ENCODE data around the gene IGLON5.

The IGLON5 gene

DNA sequence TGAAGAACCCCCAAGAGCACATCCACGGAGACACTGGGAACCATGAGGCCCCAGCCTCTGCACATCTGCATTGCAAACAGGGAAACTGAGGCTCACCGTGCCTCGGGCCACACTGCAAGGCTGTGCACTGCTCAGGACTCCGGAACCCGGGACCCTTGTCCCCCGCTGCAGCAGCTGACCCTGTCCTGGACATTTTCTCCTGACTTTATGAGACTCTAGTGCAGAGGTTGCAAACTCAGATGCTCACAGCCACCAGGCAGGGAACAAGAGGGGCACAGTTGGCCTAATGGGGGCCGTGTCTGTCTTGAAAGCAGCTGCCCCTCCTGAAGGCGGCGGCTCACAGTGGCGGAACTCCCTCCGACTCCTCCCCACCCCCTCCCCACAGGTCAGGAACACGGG is 16.5 kb upstream of the IGLON5 start:
- DNase-seq (ENCODE audit: low read depth) = no peak
- no peak overlapping the region for H3K4me3 ChIP-seq (ENCODE audit: low read depth, low read length)
- TF ChIP-seq, protein P1, sequence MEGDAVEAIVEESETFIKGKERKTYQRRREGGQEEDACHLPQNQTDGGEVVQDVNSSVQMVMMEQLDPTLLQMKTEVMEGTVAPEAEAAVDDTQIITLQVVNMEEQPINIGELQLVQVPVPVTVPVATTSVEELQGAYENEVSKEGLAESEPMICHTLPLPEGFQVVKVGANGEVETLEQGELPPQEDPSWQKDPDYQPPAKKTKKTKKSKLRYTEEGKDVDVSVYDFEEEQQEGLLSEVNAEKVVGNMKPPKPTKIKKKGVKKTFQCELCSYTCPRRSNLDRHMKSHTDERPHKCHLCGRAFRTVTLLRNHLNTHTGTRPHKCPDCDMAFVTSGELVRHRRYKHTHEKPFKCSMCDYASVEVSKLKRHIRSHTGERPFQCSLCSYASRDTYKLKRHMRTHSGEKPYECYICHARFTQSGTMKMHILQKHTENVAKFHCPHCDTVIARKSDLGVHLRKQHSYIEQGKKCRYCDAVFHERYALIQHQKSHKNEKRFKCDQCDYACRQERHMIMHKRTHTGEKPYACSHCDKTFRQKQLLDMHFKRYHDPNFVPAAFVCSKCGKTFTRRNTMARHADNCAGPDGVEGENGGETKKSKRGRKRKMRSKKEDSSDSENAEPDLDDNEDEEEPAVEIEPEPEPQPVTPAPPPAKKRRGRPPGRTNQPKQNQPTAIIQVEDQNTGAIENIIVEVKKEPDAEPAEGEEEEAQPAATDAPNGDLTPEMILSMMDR (IDR thresholded peaks at IDR 0.05; ENCODE audit: insufficient read depth, low read depth, low read length, missing control alignments) = no peak

- TF ChIP-seq, protein P1 (IDR thresholded peaks at IDR 0.05; ENCODE audit: insufficient read depth, low read depth, low read length, missing control alignments) = no peak
- no peak for DNase-seq (ENCODE audit: low read depth)
- H3K4me3 ChIP-seq (ENCODE audit: low read depth, low read length) = no peak overlapping the region
These were observed 15.9 kb upstream of the IGLON5 start for GRCh38 chr19:51295382-51296126.

DNA sequence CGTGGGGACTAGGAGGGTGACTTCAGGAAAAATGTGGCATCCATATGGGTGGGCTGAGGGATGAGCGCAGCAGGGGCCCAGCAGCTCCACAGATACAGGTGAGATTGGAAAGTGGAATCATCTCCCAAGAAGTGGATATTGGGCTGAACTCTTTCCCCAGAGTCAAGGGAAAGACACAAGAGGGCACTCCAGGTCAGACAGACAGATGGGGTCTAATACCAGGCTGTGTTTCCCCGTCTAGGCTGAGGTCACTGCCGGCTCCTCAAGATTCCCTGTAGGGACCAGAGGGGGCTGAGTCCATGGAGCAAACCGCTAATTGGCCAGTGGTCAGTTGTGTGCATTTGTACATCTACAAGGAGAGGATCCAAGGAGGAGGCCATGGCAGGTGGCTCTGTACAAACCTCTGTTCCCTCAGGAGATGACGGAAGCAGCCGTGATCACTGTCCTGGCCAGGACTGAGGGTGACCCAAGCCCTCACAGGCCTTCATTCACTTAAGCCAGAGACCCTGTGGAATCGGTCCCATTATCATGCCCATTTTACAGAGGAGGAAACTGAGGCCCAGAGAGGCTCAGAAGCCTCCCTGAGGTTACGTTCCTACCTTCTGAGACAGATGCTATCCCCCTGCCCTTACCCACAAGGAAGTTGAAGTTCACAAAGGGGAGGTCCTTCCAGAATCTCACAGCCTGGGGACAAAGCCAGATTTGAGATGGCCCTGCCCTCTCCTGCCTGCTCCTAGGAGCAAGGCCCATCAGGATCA is 14.9 kb upstream of the IGLON5 start:
- no peak for DNase-seq (ENCODE audit: low read depth)
- H3K4me3 ChIP-seq (ENCODE audit: low read depth, low read length) = no peak overlapping the region
- TF ChIP-seq, protein P1 (IDR thresholded peaks at IDR 0.05; ENCODE audit: insufficient read depth, low read depth, low read length, missing control alignments) = peak; percentile 17

DNA sequence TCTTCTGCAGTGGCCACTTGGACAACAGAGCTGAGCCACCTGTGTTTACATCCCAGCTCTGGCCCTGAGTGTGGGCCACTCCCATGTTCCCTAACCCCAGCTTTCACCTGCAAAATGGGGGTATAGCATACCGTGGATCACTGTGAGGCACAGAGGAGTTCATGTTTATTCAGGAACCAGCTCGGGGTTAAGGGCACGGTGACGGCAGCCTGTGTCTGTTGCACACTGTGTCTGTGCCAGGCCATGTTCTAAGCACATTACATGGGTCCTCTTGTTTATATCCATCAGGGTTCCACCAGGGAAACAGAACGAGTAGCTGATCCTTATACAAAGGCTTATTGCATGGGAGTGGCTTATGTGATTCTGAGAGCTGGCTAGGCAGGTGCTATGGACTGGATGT is 14.0 kb upstream of the IGLON5 start:
- DNase-seq (ENCODE audit: low read depth) = no peak
- H3K4me3 ChIP-seq (ENCODE audit: low read depth, low read length) = no peak overlapping the region
- TF ChIP-seq, protein P1 (IDR thresholded peaks at IDR 0.05; ENCODE audit: insufficient read depth, low read depth, low read length, missing control alignments) = no peak

DNA sequence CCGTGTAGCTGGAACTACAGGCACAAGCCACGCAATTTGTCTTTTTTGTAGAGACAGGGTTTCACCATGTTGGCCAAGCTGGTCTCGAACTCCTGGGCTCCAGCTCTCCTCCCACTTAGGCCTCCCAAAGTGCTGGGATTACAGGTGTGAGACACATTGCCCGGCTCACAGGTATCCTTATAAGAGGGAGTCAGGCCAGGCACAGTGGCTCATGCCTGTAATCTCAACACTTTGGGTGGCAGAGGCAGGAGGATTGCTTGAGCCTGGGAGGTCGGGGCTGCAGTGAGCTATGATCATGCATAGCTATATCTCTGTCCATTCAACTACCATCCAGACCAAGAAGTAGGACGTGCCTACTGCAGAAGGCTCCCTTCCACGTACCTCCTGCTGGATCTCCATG is 10.2 kb upstream of the IGLON5 start:
- TF ChIP-seq, protein P1 (IDR thresholded peaks at IDR 0.05; ENCODE audit: insufficient read depth, low read depth, low read length, missing control alignments) = no peak
- no peak overlapping the region for H3K4me3 ChIP-seq (ENCODE audit: low read depth, low read length)
- DNase-seq (ENCODE audit: low read depth) = no peak

GRCh38 chr19:51305479-51305878 is 6.0 kb upstream of the IGLON5 start:
- TF ChIP-seq, protein P1 (IDR thresholded peaks at IDR 0.05; ENCODE audit: insufficient read depth, low read depth, low read length, missing control alignments) = no peak
- no peak overlapping the region for H3K4me3 ChIP-seq (ENCODE audit: low read depth, low read length)
- no peak for DNase-seq (ENCODE audit: low read depth)
